HS-5 (cell line): Measurements from ENCODE around the gene SH3PXD2A.

Experiments used
- DNase-seq: peaks from one replicate; pipeline ENCODE4 v3.0.0-alpha.2; 2012; ENCODE audit warnings: low read depth

Gene SH3PXD2A

DNA sequence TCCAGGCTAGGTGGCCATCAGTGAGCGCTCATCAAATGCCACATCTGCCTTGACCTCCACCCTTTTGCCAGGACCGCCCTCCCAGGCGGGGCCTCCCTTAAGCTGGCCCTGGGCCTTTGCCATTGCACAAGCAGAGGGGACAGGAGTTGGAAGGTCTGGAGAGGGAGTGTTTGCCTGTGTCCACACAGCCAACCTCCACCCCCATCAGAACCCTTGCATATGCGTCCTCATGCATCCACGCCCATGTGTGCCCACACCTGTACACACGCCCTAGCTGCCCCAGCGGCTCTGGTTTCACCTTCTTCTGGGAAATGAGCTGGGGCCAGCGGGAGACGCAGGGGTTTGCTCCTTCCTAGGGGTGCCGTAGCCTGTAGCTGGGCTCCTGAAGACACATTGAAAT is 297.9 kb downstream of the SH3PXD2A start:
- no peak for DNase-seq

DNA sequence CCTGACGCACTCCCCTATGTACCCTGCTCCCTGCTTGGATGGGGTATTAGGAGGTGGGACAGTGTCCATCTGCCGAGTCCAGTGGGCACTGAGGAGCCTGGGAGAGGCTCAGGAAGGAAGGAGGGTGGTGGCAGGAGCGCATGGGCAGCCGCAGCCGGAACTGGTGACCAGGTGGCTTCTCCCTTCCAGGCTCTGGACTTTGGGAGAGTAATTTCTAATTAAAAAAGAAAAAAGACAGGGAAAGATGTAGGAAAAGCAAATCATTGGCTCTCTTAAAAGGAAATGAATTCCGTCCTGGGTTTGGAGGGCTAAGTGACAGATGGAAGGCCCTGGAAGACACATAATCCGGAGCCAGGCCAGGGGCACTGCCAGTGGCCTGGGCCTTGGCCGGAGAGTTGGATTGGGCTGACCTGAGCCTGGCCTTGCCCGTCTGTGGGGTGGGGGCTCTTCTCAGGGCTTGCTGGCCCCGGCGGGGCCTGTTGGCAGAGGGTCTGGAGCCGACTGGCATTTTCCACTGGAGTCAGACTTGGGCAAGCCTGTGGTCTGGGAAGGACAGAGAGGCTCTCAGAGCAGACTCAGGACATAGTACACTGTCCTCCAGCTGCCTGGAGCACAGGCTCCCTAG is 298.9 kb downstream of the SH3PXD2A start:
- no peak for DNase-seq

DNA sequence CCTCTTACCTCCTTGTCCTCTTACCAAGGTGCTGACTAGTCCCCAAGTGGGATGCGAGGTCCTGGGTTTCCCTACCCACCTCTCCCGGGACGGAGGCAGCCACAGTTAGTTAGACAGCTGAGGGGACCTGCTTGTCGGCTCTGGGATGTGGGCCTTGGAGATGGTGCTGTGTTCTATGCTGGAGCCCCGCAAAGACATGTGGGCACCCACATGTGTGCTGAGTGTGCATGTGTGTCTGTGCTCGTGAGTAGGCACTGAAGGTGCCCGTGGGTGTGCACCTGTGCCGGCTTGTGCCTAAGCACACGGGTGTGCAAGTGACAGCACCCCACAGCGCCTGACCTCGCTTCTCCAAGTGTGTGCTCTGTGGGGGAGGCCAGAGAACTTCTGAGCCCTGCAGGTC is 299.7 kb downstream of the SH3PXD2A start:
- no peak for DNase-seq

DNA sequence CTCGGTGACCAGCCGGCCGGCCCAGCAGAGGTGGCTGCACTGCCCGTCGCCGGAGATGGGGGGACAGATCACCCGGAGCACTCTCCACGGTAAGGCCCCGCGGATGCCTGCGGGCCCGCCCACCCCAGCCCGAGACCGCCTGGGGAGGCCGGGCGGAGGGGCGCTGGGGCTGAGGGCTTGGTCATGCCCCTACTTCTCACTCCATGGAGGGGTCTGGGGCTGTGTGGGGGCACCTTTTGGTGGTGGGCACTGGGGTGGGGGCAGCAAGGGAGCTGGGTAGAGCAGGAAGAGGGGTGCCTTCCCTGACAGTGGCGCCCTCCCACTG is 300.1 kb downstream of the SH3PXD2A start:
- DNase-seq: no peak

DNA sequence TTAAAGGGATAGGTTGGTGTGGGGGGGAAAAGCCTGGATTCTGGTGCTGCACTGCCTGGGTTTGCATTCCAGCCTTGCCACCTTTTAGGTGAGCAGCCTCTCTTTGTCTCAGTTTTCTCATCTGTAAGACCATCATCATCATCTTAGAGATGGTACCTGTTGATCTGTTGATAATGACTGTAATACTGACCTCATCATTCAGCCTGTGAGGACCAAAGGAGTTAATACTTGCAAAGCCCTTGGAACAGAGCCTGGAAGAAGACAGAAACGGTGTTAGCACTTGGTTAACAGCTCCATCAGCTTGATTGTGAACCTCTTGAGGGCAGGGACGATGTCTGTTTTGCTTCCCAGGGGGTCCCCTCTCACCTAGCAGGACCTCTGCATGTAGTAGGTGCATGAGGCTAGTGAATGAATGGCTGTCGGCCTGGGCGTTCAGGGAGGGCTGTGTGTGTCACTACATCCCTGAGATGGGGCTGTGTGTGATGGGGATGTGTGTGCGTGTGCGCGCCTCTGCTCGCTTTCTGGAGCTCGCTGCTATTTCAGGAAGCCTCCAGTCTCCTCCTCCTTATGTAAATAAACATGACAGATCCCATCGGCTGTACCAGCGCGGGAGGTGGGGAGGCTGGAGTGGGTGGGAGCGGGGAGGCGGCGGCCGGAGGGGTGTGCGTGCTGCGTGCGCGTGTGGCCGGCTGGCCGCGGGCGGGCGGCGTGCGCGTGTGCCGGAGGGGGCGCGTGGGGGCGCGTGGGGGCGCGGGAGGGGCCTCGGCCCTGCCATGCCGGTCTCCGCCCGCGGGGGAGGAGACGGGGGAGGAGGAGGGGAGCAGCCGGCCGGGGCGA is 300.7 kb downstream of the SH3PXD2A start:
- no peak for DNase-seq

DNA sequence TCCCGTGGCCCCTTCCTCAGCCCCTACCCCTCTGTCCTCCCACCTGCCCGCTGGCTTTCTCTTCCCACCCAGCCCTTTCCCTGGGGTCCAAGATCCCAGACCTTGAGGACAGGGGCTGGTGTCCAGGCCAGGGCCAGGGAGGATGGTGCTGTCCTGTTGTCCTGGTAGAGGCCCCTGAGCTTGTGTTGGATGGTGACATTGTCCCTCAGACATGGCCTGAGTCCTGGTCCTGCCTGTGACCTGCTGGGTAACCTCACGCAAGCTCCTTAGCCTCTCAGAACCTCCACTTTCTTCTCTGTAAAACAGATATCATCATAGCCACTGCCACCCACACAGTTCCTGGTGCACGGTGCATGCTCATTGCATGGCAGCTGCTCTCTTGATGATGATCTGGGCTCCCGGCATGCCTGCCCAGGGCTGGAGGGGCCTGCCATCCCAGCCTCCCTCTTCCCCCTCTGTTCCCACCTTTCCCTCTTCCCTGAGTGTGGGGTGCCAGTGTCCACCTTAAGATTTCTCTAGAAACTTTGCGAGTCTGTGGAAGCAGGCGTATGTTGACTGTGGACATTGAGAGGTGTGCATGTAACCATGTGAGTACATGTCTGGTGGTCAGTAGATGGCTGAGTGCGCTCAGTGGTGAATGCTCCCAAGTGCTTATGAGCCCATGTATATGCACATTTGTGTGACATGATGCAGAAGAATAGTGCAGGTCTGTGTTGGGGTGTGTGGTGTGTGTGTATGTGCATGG is 301.5 kb downstream of the SH3PXD2A start:
- no peak for DNase-seq

DNA sequence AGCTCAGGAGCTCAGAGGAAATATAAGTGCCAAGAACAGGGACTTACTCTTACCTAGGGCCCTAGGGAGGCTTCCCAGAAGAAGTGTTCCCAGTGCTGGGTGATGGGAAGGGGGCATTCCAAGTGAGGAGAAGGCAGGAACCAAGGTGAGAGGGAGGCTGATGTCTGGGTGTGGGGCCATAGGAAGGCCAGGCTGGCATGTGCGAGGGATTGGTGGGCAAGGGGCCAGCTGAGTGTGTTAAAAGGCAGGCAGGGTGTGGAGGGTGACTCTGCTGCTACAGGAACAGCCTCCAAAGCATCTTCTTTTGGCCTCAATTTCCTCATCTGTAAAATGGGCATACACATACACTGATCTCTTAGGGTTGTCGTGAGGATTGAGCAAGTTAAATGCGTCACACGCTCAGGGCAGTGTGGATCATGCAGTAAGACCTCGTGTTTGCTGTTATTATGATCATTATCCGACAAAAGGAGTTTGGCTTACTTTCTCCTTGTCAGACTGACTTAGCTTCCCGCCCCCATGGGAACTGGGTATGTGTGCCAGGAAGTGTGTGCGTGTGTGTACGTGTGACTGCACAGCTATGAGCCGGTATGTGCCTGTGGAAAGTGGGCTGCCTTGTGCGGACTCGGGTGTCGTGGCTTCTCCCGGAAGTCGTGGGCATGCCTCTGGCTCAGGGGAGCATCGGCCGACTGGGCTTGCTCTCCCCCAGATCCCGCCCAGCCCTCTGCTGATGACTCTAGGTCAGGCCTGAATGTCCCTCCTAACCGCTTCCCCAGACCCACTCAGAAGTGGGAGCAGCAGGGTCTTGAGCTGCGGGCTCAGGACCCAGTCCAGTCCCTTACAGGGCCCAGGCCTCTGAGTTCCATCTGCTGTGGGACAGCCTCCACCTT is 302.3 kb downstream of the SH3PXD2A start:
- no peak for DNase-seq

DNA sequence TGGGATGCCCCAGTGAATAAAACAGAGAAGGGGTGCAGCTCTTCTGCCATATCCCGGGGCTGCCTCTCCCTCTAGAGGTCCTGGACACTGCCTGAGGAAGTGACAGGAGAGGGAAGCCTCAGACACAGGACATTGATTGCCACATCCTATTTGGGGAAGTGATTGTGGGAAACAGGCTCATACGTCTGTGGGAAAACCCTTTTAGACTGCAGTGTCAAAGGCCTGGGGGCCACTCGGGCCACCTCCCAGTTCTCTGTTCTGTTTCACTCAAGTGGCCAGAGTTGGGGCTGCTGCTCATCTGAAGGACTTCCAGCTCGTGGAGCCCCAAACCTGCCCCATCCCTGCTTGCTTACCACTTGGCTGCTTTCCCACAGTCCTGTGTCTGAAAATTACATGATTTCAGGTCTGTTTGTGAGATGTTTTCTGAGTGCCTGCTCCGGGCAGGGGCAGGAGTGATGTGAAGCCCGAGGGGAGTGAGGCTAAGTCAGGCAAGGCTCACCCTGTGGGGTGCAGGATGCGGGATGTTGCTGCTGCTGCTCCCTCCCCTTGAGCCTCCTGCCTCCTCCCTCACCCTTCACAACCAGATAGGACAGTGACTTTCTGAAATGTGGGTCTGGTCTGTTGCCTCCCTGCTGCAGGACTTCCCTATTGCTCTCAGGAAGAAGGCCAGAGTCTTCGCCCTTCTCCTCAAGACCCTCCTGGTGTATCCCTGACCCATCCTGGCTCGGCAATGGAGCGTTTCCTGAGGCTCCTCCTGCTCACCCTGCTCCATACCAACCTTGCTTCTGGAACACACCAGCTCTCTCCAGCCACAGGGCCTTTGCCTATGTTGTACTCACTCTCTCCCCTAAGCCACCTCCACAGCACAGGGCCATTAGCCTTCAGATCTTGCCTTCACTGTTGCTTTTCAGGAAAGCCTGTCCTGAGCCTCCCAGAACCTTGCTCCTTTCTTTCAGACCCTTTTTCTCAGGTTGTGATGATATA is 303.5 kb downstream of the SH3PXD2A start:
- no peak for DNase-seq

DNA sequence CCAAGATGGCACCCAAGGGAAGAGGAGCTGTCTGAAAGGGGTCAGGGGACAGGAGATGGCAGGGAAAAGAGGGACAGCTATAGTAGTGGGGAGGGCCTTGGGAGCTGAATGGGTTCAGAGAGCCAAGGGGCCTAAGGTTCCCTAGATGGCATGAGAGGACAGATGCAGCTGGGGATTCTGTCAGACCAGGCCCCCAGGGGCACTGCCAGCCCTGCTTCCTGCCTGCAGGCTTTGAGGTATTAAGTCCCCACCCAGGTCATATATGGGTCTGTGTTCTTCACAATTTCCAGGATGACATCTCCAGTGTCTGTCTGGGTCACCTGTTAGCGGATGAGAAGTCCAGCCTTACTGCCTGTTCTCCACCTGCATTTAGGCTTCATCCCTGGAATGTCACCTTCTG is 305.1 kb downstream of the SH3PXD2A start:
- no peak for DNase-seq

DNA sequence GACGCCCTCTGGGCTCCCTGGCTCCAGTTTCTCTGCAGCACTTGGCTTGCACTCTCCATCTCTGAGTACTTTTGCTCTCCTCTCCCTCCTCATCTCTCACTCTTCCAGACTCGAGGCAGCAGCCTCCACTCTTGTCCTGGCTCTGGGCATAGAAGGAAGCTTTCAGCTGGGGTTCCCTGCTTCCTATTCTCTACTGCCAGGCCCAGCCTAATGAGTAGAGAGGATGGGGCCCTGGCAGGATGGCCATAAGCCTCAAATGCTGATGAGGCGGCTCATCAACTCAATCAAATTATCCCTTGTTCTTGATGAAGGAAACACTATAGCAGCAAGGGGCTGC is 306.1 kb downstream of the SH3PXD2A start:
- no peak for DNase-seq

DNA sequence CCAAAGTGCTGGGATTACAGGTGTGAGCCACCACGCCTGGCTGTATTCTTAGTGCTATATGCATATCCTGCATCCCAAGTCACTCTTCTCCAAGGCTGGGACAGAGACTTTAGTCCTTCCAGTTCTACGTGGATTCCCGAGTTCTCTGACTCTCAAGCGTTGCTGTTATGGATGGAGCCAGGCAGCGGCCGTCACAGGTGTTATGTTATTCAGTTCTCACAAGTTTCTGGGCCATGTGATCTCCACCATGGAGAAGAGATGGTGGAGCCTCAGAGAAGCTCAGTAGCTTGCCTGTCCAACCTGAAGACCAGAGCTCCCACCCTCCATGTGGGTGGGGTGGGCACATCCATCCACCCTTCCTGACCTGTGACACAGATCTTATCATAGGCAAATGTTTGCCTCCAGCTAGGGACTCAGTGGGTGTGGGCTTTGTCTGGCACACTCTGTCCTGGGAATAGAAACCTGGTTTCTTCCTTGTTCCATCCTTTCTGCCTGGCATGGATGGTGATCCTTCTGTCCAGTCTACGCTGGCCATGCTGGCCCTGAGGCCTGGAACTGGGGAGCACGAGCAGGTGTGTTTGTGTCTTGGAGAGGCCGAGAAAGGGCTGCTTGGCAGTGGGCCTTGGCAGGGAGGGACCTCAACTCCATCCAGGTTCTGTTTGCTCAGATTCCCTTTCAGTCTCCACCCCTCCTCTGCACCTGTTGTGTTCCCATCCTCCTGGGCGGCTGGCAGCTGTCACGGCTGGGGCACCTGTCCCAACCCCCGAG is 306.6 kb downstream of the SH3PXD2A start:
- DNase-seq: no peak

DNA sequence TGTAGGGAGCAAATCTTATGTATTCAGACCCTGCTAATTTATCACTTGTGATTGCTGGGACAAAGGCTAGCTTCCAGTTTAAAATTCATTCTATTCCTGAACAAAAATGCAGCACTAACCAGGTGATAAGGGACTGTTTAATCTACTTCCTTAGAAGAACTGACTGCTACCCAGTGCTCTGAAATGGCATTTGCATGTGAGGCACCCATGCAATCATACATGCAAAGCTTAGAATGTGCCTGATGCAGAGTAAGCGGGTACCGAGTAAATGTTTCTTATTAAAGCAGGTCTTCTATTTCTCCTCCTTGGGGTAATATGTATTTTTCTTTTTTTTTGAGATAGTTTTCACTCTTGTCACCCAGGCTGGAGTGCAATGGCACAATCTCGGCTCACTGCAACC is 307.4 kb downstream of the SH3PXD2A start:
- DNase-seq: no peak

DNA sequence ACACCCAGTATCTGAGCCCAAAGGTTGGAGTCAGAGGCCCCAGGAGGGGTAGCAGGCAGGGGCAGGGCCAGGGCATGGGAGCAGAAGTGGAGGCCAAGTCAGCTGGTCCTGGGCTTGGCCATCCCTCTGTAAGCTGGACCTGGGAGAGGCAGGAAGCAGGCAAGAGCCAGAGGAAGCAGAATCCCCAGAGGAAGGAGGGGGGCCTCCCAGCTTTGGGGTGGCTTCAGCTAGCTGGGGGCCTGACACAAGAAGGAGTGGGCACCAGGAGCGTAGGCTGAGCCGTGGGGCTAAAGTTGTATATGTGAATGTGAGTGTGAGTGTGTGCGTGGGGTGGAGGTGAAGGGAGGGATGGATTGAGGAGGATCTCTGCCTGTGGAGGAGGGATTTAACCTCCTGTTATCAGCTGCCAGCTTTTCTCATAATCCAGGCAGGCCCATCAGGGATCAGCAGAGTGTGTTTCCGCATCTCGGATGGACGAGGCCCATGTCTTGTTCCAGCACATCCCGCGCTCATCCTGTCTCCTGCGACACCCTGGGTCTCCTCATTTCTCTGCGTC is 307.9 kb downstream of the SH3PXD2A start:
- DNase-seq: no peak

DNA sequence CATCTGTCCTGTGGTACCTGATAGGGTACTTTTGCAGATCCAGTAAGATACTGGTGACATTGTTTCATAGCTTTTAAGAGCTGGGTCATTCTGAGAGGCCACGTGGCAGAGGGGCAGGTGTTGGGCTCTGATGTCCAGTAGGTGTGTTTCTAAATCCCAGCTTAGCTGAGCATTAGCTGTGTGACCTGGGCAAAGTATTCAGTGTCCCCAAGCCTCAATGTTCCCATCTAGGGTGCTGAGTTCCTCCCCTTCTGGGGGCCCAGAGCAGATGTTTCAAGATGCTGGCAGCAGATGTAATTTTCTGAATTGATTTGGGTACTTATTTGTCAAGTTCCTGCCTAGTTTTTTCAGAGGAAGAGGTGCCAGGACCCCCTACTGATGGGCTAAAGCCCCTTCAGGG is 309.0 kb downstream of the SH3PXD2A start:
- DNase-seq: no peak

DNA sequence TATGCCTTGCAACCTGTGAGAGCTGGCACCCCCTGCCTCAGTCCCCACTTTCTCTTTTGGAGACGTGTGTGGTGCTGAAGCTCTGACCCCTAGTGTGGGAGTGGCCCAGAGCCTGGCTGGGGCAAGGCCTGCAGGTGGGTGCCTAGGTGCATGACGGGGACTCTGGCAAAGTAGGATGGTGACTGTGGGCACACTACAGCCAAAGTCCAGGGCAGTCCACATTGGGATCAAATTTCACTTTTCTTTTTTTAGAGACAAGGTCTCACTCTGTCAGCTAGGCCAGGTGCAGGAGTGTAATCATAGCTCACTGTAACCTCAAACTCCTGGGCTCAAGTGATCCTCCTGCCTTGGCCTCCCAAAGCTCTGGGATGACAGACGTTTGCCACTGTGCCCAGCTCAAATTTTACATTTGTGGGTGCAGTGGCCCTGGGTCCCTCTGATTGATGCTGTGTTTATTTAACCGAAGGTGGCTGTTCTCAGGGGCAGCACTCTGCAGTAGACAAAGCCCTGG is 309.6 kb downstream of the SH3PXD2A start:
- no peak for DNase-seq

DNA sequence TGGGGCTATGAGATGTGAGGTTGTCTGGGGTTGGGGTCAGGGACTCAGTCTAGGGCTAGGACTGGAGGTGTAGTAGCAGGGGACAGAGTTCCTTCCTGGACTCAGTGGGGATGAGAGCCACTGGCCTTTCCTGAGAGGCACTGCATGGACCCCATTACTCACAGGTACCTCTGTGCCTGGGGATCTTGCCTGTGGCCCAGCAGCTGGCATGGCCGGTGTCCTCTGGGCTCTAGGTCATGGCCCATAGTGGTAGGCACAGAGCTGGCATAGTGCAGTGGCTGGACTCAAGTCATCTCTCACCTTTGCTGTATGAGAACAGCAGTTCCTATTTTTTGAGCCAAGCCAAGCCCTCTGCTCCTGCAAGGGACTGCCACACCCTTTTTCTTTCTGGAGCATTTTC is 310.0 kb downstream of the SH3PXD2A start:
- no peak for DNase-seq

DNA sequence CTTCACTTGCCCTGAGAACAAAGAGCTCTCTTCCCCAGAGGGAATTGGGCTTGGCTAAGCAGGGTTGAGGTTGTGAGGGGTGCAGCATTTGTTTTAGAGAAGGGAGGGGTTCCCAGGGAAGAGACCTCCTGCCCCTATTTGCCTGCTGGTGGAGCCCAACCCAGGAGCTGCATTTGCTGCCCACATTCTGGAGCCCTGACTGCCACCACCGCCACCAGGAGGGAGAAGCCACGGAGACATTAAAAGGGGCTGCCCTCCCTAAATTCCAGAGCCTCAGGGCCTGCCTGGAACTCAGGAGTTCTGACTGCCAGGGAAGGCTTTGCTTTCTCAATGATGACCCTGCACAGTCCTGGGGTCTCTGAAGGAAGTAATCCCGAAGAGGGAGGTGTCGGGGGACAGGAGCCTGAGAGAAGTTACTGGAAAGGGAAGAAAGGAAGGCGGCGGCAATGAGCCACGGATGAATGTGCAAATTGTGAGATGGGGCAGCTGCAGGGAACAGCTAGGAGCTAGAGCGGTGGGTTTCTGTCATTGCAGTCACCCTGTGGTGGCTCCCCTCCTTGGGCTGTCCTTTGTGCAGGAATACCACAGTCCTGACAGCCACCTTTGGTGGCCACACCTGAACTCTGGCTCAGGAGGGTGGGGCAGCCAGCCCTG is 310.6 kb downstream of the SH3PXD2A start:
- DNase-seq: no peak
